Lung microvascular endothelial cell (primary cell): ENCODE measurements around the gene CIZ1. TPM values are rescaled to one million over a fixed set of nuclear protein-coding genes. Genes with fewer than 3 reads are reported as not detected.

ENCODE experiments used
- DNase-seq, 2 donors: peaks; one replicate each; pipeline versions ENCODE4 v3.0.0 to v3.0.0-alpha.2; 2010; ENCODE audit warnings: low read depth in 2 of 2
- total RNA-seq: library from RNA; depleted of rRNA; stranded (reverse); fragments of >200 nt; gene quantifications from 2 replicates; pipeline ENCODE4 v1.2.1, GENCODE V29; 2014

Gene CIZ1
- total RNA-seq, 1 donor from 2014 or later, result 12.3 TPM

- DNase-seq, result peak in 1 of 2 donors; percentile 21
Measured at GRCh38 chr9:128190516-128191405, 611 bp downstream of the CIZ1 start.

GRCh38 chr9:128190013-128190412 lies 1.4 kb downstream of the CIZ1 start:
- DNase-seq, result no peak

GRCh38 chr9:128188209-128188608 lies 3.2 kb downstream of the CIZ1 start:
- no peak for DNase-seq

DNA sequence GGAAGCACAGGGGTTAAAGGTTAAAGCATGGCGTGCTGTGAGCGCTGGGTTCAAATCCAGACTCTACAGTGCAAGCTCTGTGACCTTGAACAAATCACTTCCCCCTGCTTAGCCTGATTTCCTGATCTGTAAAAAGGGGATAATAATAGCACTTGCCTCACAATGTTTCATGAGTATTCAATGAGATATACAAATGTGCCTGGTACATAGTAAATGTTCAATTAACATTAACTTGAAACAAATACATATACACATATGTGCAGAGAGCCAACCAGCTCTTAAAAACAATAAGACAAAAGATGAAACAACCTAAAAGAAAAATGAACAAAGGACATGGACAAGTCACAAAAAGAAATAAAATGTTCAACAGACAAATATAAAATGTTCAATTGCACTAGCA lies 4.0 kb downstream of the CIZ1 start:
- DNase-seq, result no peak

DNA sequence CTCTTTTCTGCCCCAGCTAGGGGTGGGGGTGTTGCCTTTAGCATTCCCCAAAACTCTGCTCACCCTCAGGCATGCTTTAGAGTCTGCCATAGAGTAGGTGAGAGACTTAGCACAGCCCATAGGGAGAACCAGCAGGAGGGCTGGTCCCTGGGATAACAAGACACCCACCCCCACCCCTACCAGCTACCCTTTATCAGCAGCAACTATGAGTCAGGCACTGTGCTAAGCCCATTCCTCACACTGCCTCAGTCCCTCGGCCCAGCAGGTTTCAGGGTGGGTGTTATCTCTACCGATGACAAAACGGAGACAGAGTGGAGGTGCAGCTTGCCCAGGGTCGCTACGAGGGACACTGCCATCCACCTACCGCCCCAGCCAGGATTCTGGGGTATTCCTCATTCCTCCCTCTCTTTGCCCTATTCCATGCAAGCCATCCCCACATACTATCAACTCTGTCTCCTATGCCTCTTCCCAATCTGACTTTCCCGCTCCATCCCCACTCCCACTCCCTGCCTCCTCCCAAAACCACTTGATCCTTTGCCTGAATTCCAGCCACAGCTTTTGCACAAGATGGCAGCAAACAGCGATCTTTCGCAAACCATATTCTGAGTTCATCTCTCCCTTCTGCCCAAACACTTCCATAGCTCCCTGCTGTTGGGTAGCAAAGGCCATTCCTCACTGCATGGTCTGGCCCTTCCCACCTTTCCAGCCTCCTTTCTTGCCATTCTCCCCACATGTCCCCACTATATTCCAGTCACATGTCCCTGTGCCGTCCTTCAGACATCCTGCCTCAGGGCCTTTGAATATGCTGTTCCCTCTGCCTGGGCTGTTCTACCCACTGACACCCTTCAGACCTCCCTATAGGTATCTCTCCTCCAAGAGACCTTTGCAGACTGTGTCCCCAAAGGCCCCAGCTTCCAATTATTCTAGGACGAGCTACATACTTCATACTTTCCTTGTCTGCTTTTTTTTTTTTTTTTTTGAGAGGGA lies 5.1 kb downstream of the CIZ1 start:
- no peak for DNase-seq

- DNase-seq, result no peak
Measured at GRCh38 chr9:128182893-128183588, 8.3 kb downstream of the CIZ1 start.

GRCh38 chr9:128181480-128181879 lies 9.9 kb downstream of the CIZ1 start:
- peak; percentile 15 to 63 for DNase-seq

- DNase-seq, result no peak
Measured at GRCh38 chr9:128180447-128180846, 10.9 kb downstream of the CIZ1 start.

DNA sequence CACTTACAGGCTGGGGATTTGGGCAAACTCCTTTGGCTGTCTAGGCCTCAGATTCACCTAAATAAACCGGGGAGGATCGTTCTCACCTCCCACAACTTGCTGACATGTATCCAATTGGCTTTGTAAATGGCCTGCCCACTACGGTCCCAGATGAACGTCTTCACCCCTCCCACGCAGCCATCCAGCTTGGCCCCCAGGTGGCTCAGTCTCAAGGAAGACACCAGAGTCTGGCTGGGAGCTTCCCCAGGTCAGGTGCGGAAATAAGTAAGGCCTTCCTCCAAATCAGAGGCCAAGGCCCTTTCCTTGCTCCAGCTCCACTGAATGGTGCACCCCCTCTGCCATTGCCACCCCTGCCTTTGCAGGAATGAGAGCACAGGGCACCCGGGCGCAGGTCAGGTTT lies 11.4 kb downstream of the CIZ1 start:
- no peak for DNase-seq

GRCh38 chr9:128178806-128179431 lies 12.5 kb downstream of the CIZ1 start:
- DNase-seq, result no peak

- DNase-seq, result no peak
Measured at GRCh38 chr9:128175726-128176125, 15.6 kb downstream of the CIZ1 start.

DNA sequence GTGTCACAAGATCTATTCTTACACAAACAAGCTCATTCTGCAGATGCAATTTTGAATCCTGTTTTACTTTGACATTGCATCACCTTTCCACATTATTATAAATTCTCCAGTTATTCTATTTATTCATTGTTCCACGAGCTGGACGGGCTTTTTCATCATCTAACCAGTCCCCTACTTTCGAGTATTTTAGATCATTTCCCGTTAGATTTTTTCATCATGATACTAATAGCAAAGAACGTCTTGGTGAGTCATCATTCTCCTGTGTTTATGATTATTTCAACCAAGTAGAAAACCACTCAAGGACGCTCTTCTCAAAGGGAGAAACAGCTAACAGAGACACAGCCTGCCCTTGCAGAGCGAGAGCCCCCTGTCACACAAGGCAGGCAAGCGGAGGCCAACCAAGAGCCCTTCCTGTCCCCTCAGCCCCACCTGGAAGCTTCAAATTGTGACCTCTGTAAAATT lies 16.2 kb downstream of the CIZ1 start:
- DNase-seq, result peak in 1 of 2 donors; percentile 63

- DNase-seq, result no peak
Measured at GRCh38 chr9:128174062-128174461, 17.3 kb downstream of the CIZ1 start.

GRCh38 chr9:128169925-128170324 lies 21.4 kb downstream of the CIZ1 start:
- no peak for DNase-seq

GRCh38 chr9:128169492-128169891 lies 21.9 kb downstream of the CIZ1 start:
- no peak for DNase-seq

GRCh38 chr9:128168731-128169308 lies 22.6 kb downstream of the CIZ1 start:
- no peak for DNase-seq

- DNase-seq, result no peak
Measured at GRCh38 chr9:128167209-128167608, 24.2 kb downstream of the CIZ1 start.

DNA sequence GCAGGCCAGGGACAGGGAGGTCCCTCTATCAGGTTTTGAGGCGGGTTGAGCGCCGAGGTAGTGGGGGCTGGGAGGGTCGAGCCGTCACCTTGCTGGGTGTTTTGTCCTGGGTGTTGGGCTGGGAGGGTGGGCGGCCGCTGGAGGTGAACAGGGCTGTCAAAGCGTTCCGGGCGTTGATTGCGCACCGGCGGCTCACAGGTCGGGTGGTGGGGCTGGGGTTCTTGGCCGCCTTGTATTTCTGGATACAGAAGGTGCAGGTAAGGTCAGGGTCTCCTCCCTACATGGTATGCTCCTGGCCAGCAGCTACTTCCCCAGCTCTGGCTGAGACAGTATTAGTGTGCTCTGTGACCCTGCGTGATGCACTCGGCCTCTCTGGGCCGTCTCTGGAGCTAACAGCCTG lies 25.2 kb downstream of the CIZ1 start:
- no peak for DNase-seq

DNA sequence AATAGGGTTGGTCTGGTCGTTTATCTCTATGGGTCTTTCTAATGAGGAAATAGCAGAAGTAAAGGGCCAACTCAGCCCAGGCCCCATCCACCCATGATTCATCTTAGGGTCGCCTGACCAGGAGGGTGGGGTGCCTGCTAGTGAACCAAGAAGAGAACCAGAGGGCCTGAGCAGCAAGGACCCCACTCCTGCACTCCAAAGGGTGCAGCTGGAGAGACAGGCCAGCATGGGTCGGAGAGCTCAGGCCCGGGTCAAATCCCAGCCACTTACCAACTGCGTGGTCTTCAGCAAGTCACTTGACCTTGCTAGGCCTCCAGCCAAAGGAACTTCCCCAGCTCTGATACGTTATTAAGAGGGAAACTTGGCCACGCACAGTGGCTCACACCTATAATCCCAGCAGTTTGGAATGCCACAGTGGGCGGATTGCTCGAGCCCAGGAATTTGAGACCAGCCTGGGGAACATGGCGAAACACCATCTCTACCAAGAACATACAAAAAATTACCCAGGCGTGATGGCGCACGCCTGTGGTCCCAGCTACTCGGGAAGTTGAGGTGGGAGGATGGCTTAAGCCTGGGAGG lies 27.0 kb downstream of the CIZ1 start:
- no peak for DNase-seq
